NCI-H2107 (cell line): ENCODE results near the gene KRTAP4-8.
"Not testable (repeated sequence)": the region's sequence is repeated elsewhere in the genome, so short reads cannot be mapped to it uniquely, and the experiment has no call there.

Source experiments
- DNase-seq: peaks from one replicate; lab custom pipeline; 2025; lab: John Stamatoyannopoulos, UW

Gene KRTAP4-8

DNA sequence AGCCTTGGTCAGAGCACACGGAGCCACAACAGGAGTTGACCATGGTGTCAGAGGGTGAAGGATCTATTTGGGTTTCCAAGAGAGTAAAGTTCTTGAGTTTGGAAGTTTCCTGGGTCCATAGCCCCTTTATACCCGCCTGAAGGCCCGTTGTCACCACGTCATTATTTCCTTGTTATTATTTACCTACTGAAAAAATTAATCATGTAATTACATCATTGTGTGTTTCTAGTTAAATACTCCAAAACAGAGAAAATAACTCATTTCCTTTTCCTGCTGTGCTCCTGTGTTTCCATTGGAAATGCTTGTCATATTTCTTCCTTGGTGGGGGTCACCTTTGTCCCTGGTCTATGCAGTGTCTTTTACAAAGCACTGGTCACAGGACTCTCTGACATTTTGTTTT is at the start of gene KRTAP4-8:
Gene KRTAP4-8, minus strand, starts transcription at position 101 of the 400 bp plus-strand sequence. Its CDS starts 58 bp downstream, at position 43.
- no peak for DNase-seq

GRCh38 chr17:41145261-41145660 is 47.3 kb upstream of the KRTAP4-8 start:
- no peak for DNase-seq

- DNase-seq, result no peak
Measured at GRCh38 chr17:41144846-41145245, 46.9 kb upstream of the KRTAP4-8 start.

- no peak for DNase-seq
Measured at GRCh38 chr17:41141361-41141760, 43.4 kb upstream of the KRTAP4-8 start.

DNA sequence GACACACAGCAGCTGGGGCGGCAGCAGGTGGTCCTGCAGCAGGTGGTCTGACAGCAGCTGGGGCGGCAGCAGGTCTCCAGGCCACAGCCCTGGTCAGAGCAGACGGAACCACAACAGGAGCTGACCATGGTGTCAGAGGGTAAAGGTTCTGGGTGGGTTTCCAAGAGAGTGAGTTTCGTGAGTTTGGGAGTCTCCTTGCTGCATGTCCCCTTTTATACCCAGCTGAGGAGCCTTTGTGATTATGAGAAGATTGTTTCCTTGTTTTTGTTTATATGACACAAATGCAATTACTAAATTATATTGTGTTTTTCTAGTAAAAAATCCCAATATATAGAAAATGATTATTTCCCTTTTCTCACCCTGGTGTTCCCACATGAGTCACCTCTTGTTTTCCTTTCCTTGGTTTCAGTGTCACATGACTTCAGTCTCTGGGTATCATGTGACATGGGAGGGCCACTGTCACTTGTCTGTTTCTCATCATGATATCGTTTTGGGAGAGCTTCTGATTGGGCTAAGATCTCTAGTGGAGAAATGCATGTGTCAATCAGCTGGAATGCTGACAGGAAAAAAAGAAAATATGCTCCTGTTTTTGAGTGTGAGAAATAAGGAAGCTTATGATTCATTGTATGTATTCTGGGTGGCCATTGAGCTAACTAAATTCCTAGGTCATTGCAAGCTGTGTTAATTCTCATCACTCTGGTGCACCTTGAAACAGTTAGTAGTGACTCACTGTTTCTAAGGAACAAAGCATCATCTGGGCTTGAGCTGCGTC is 42.6 kb upstream of the KRTAP4-8 start, which contains the start of gene KRTAP4-6:
Gene KRTAP4-6, minus strand, starts transcription at position 185 of the 772 bp plus-strand sequence. Its CDS starts 57 bp downstream, at position 128.
- DNase-seq, result no peak

- DNase-seq, result not testable (repeated sequence)
Measured at GRCh38 chr17:41139865-41140264, 41.9 kb upstream of the KRTAP4-8 start.

GRCh38 chr17:41133880-41134735 is 36.2 kb upstream of the KRTAP4-8 start:
- DNase-seq, result no peak

- DNase-seq, result no peak
Measured at GRCh38 chr17:41131979-41132378, 34.0 kb upstream of the KRTAP4-8 start.

DNA sequence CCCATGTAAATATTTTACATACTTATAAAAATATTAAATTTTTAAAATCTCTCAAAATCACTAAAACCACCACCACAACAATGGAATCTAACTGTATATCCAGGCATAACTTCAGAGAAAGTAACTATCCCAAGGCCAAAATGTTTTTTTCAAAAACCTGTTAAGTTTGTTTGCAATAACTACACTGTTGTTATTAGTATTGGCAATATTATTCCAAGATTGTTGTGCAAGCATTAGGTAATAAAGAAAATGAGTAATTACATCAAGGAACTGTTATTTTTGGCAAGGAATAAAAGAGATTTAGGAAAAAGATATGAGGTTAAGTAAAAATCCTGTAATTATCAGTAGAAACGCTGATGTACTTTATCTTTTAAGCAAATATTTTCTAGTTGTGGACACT is 29.4 kb upstream of the KRTAP4-8 start:
- no peak for DNase-seq

DNA sequence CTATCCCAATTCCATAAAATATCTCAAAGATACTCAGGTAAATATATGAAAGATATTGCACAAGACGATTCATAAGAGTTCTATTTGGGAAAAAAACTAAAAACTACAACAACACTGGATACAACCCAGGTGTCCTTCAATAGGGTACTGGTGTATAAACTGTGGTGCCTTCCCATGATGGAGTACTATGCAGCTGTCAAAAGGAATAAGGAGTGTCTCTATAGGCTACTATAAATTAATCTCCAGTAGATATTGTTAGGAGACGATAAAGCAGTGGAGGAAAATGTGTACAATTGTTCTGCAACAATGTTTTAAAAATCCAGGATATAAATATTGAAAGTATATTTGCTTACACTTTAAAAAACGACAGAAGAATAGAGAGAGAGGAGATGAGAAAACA is 28.5 kb upstream of the KRTAP4-8 start:
- no peak for DNase-seq

GRCh38 chr17:41125064-41125463 is 27.1 kb upstream of the KRTAP4-8 start:
- DNase-seq, result no peak

DNA sequence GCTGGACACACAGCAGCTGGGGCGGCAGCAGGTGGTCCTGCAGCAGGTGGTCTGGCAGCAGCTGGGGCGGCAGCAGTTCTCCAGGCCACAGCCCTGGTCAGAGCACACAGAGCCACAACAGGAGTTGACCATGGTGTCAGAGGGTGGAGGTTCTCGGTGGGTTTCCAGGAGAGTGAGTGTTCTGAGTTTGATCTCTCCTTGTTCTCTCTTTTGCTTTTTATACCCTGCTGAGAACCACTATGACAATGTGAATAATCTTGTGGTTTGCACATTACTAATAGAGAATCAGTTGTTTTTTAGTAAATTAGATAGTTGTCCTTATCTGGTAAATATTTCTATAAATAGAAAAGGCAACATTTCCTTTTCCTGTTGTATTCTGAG is 26.0 kb upstream of the KRTAP4-8 start, which contains the start of gene KRTAP4-12:
Gene KRTAP4-12, minus strand, starts transcription at position 192 of the 381 bp plus-strand sequence. Its CDS starts 60 bp downstream, at position 132.
- not testable (repeated sequence) for DNase-seq

DNA sequence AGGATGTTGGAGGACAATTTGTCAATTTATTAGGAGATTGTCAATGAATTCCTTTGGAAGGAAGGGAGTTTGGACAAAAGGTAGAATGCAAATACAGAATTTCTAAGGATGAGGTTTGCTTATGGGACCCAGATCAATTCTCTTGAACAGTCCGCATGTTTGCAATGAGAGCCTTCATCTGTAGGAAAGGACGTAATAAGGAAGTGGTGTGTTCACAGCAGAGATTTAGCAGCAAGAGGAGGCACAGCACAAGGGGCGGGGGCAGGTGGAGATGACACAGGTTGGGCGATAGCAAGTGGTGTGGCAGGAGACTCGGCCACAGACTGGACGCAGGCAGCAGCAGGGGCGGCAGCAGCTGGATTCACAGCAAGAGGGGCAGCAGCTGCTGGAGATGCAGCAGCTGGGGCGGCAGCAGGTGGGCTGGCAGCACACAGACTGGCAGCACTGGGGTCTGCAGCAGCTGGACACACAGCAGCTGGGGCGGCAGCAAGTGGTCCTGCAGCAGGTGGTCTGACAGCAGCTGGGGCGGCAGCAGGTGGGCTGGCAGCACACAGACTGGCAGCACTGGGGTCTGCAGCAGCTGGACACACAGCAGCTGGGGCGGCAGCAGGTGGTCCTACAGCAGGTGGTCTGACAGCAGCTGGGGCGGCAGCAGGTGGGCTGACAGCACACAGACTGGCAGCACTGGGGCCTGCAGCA is 25.5 kb upstream of the KRTAP4-8 start:
- DNase-seq, result not testable (repeated sequence)

- no peak for DNase-seq
Measured at GRCh38 chr17:41121742-41122141, 23.8 kb upstream of the KRTAP4-8 start.

DNA sequence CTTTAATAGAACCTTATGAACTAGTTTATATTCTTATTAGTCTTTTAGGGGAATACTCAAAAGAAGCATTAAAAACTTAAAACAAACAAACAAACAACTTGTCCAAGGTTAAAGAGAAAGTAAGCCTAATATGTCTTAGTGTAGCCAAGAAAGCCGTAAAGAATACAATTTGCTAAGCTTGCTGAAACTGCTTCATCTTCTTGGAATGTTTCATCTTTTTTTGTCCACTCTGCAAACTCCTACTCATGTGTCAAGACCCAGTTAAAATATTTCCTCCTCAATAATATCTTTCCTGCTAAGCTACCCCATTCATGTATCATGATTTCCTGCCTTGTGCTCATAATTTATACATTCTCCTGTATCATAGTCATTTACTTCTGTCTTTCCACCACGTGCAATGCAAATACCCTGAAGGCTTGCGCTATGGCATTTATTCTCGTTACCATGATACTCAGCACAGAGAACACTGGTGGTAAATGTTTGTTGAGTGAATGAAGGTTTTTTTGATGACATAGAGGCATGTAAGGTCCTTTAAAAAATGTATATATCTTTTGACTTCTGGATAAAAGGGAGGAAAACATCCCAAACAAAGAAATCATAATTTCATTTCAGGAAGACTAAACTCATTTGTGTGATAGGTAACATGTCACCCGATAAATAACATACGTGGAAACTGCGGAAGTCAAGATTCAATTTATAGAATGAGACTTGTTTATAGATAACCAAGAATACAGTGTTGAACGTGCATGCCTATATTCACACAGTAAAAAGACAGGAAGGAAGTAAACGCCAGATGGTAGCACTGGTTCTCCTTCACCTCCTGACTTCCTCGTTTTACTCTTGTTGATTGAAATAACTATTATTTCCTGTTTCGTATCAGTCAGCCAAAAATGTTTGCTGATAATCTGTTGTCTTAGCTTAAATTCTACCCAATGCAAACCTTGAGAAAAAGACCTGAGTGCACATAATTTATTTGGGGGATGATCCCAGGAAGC is 22.1 kb upstream of the KRTAP4-8 start:
- not testable (repeated sequence) for DNase-seq

DNA sequence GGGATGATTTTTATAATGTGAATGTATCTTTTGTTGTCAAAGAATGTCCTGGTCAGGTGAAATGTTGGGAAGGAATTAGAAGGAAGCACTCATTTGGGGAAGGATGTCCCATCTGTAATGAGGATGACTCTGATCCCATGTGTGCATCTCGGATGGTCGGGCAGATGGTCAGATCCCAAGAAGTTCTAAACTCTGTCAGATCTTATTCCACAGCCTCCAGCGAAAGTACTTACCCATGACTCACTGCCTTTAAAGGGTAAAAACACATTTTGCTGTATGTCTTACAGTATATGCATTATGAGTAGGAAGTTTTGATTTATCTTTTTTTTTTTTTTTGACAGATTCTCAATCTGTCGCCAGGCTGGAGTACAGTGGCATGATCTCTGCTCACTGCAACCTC is 20.8 kb upstream of the KRTAP4-8 start:
- no peak for DNase-seq

DNA sequence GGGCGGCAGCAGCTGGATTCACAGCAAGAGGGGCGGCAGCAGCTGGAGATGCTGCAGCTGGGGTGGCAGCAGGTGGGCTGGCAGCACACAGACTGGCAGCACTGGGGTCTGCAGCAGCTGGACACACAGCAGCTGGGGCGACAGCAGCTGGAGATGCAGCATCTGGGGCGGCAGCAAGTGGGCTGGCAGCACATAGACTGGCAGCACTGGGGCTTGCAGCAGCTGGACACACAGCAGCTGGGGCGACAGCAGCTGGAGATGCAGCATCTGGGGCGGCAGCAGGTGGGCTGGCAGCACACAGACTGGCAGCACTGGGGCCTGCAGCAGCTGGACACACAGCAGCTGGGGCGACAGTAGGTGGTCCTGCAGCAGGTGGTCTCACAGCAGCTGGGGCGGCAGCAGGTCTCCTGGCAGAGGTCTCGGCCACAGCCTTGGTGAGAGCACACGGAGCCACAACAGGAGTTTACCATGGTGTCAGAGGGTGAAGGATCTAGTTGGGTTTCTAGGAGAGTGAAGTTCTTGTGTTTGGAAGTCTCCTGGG is 20.0 kb upstream of the KRTAP4-8 start, which contains the start of gene KRTAP4-11:
Gene KRTAP4-11, minus strand, starts transcription at position 528 of the 541 bp plus-strand sequence. Its CDS starts 58 bp downstream, at position 470.
- not testable (repeated sequence) for DNase-seq

DNA sequence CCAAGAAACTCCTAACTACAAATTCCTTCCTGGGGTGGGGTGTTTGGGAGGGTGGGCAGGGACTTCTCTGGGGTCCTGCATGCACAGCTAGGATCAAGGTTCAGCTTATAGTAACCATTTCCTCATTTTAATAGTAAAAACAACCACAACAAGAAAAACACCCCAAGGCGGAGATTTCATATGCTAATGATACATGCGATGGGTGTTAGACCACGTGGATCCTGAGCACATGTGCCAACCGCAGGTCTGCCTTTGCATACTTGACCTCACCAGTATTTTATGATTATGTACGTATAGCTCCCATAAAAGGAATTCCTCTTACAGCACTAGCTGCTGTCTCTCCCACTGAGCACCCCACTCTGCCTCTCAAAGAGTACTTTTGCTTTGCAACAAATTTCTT is 18.4 kb upstream of the KRTAP4-8 start:
- no peak for DNase-seq

GRCh38 chr17:41111151-41111885 is 13.4 kb upstream of the KRTAP4-8 start:
- no peak for DNase-seq
